GM18505 (cell line): ENCODE measurements around the gene DGAT2.
"Not testable (repeated sequence)": the region's sequence is repeated elsewhere in the genome, so short reads cannot be mapped to it uniquely, and the experiment has no call there.

Source experiments
- ATAC-seq: cut with Tn5 transposase; IDR thresholded peaks from one replicate; pipeline ENCODE4 v1.9.1; 2021; ENCODE audit not compliant: unreplicated experiment
- POLR2A ChIP-seq: IDR thresholded peaks from 4 replicates; pipeline ENCODE4 v1.6.1; 2011; ENCODE audit warnings: borderline replicate concordance; ENCODE audit not compliant: insufficient read depth, insufficient read length; ENCODE audit errors: extremely low read depth

DGAT2 gene

GRCh38 chr11:75735181-75735845, 33.3 kb upstream of the DGAT2 start:
- TF ChIP-seq POLR2A = no peak
- ATAC-seq = no peak

- TF ChIP-seq POLR2A = no peak
- no peak for ATAC-seq
These were observed 31.3 kb upstream of the DGAT2 start for GRCh38 chr11:75737314-75737713.

GRCh38 chr11:75740681-75741080, 27.9 kb upstream of the DGAT2 start:
- TF ChIP-seq POLR2A = no peak
- no peak for ATAC-seq

- not testable (repeated sequence) for ATAC-seq
These were observed 25.4 kb upstream of the DGAT2 start for GRCh38 chr11:75743159-75743558.

- no peak for ATAC-seq
- TF ChIP-seq POLR2A = no peak
These were observed 24.6 kb upstream of the DGAT2 start for GRCh38 chr11:75743711-75744563.

GRCh38 chr11:75745807-75746206, 22.8 kb upstream of the DGAT2 start:
- TF ChIP-seq POLR2A = no peak
- ATAC-seq = no peak

GRCh38 chr11:75748729-75749273, 19.8 kb upstream of the DGAT2 start:
- ATAC-seq = not testable (repeated sequence)

GRCh38 chr11:75754933-75755332, 13.6 kb upstream of the DGAT2 start:
- ATAC-seq = not testable (repeated sequence)

- ATAC-seq = no peak
- TF ChIP-seq POLR2A = no peak
These were observed 10.9 kb upstream of the DGAT2 start for GRCh38 chr11:75757651-75758050.

- TF ChIP-seq POLR2A = no peak
- ATAC-seq = no peak
These were observed 8.7 kb upstream of the DGAT2 start for GRCh38 chr11:75759832-75760231.

GRCh38 chr11:75760243-75760642, 8.3 kb upstream of the DGAT2 start:
- no peak for ATAC-seq

GRCh38 chr11:75760710-75761493, 7.7 kb upstream of the DGAT2 start:
- TF ChIP-seq POLR2A = no peak

More at GRCh38 chr11:75760243-75760642, 8.3 kb upstream of the DGAT2 start:
- TF ChIP-seq POLR2A = no peak

GRCh38 chr11:75762158-75762557, 6.4 kb upstream of the DGAT2 start:
- TF ChIP-seq POLR2A = no peak
- no peak for ATAC-seq

More at GRCh38 chr11:75760710-75761493, 7.7 kb upstream of the DGAT2 start:
- ATAC-seq = no peak

- ATAC-seq = no peak
- TF ChIP-seq POLR2A = no peak
These were observed 5.7 kb upstream of the DGAT2 start for GRCh38 chr11:75762885-75763284.

GRCh38 chr11:75763846-75764245, 4.7 kb upstream of the DGAT2 start:
- no peak for ATAC-seq
- TF ChIP-seq POLR2A = no peak
